WERI-Rb-1 (cell line): ENCODE results near the gene ARPC1A.
"Not testable (repeated sequence)": the region's sequence is repeated elsewhere in the genome, so short reads cannot be mapped to it uniquely, and the experiment has no call there.

Experiments used
- DNase-seq: peaks from one replicate; pipeline ENCODE4 v3.0.0-alpha.2; 2020
- H3K27ac ChIP-seq: fragments of 250-450 bp; sonication (Bioruptor Pico); 2 replicates; pipeline ENCODE4 v1.5.1; 2020; ENCODE audit warnings: mild to moderate bottlenecking, moderate library complexity
- H3K27me3 ChIP-seq: fragments of 250-450 bp; sonication (Bioruptor Pico); 2 replicates; pipeline ENCODE4 v1.5.1; 2021; ENCODE audit warnings: mild to moderate bottlenecking, low read depth, moderate library complexity; ENCODE audit not compliant: insufficient read depth, severe bottlenecking
- H3K36me3 ChIP-seq: fragments of 250-450 bp; sonication (Bioruptor Pico); 2 replicates; pipeline ENCODE4 v1.5.1; 2020; ENCODE audit warnings: mild to moderate bottlenecking, moderate library complexity
- H3K4me3 ChIP-seq: 2 replicates; pipeline ENCODE4 v1.5.1; 2011; ENCODE audit warnings: low read depth, mild to moderate bottlenecking, control low read depth, low read length
- H3K9me3 ChIP-seq: fragments of 250-450 bp; sonication (Bioruptor Pico); 2 replicates; pipeline ENCODE4 v1.5.1; 2021; ENCODE audit warnings: mild to moderate bottlenecking, moderate library complexity; ENCODE audit not compliant: severe bottlenecking
- CTCF ChIP-seq: IDR thresholded peaks from 2 replicates; pipeline ENCODE4 v1.5.1; 2011; ENCODE audit warnings: low read depth, mild to moderate bottlenecking, control low read depth, inconsistent platforms, low read length

Gene ARPC1A

GRCh38 chr7:99344061-99344647, 18.5 kb downstream of the ARPC1A start:
- H3K9me3 ChIP-seq: no peaks in the 10 kb centered on the region
- DNase-seq: no peak
- H3K27me3 ChIP-seq: no peaks in the 10 kb centered on the region
- no peak overlapping the region for H3K27ac ChIP-seq
- TF ChIP-seq CTCF: no peak
- peaks cover 80% of the 10 kb centered on the region for H3K36me3 ChIP-seq
- no peak overlapping the region for H3K4me3 ChIP-seq

GRCh38 chr7:99350641-99351040, 24.9 kb downstream of the ARPC1A start:
- not testable (repeated sequence) for H3K4me3 ChIP-seq, DNase-seq, H3K9me3 ChIP-seq, H3K27ac ChIP-seq, H3K27me3 ChIP-seq
- peaks cover 86% of the 10 kb centered on the region for H3K36me3 ChIP-seq

DNA sequence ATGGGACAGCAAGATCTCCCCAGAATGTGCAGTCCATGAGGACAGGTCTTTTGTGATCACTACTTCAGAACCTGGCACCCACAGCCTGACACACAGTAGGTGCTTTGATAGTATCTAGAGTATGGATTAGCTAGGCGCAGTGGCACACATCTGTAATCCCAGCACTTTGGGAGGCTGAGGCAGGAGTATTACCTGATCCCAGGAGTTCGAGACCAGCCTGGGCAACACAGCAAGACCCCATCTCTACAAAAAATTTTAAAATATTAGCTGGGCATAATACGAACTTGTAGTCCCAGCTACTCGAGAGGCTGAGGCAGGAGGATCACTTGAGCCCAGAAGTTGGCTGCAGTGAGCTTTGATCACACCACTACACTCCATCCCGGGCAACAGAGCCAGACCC, 26.5 kb downstream of the ARPC1A start:
- no peak for DNase-seq
- no peaks in the 10 kb centered on the region for H3K27me3 ChIP-seq
- H3K36me3 ChIP-seq: peaks cover 85% of the 10 kb centered on the region

DNA sequence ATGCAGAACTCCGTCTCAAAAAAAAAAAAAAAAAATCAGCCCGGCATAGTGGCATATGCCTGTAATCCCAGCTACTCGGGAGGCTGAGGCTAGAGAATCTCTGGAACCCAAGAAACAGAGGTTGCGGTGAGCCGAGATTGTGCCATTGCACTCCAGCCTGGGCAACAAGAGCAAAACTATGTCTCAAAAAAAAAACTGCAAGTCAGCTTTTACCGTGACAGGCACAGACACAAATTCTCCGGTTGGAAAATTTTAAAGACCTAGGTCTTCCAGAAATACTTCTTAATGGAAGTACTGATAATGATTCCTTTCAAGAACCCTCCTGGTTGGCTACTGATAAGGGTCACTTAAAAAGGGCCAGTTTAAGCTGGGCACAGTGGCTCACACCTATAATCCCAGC, 29.4 kb downstream of the ARPC1A start:
- TF ChIP-seq CTCF: no peak
- Histone ChIP-seq H3K27ac (no peak overlapping the region), H3K27me3 (no peaks in the 10 kb centered on the region), H3K9me3 (no peaks in the 10 kb centered on the region), H3K4me3 (no peak overlapping the region), H3K36me3 (peaks cover 83% of the 10 kb centered on the region)
- DNase-seq: no peak

More for the DNA sequence above, 26.5 kb downstream of the ARPC1A start:
- H3K9me3 ChIP-seq: no peaks in the 10 kb centered on the region
- H3K4me3 ChIP-seq: no peak overlapping the region
- TF ChIP-seq CTCF: no peak
- H3K27ac ChIP-seq: no peak overlapping the region

- peaks cover 75% of the 10 kb centered on the region for H3K36me3 ChIP-seq
- no peak for DNase-seq
- no peaks in the 10 kb centered on the region for H3K9me3 ChIP-seq
- no peak for TF ChIP-seq CTCF
- H3K27me3 ChIP-seq: no peaks in the 10 kb centered on the region
- H3K4me3 ChIP-seq: no peak overlapping the region
- no peak overlapping the region for H3K27ac ChIP-seq
Observed at GRCh38 chr7:99357701-99358490, 32.2 kb downstream of the ARPC1A start.

GRCh38 chr7:99358521-99358920, 32.8 kb downstream of the ARPC1A start:
- peaks cover 75% of the 10 kb centered on the region for H3K36me3 ChIP-seq
- not testable (repeated sequence) for H3K4me3 ChIP-seq, H3K27ac ChIP-seq, H3K27me3 ChIP-seq, H3K9me3 ChIP-seq, DNase-seq
